HL-60 (cell line): ENCODE data around the gene PHACTR3.

Source experiments
- CTCF ChIP-seq: IDR thresholded peaks from one replicate; pipeline ENCODE4 v1.5.1; 2011; ENCODE audit warnings: low read length, control low read depth, inconsistent platforms; ENCODE audit not compliant: insufficient read depth
- POLR2AphosphoS5 ChIP-seq: IDR thresholded peaks from 2 replicates; pipeline ENCODE4 v1.6.1; 2012; ENCODE audit warnings: low read depth
- SPI1 ChIP-seq: IDR thresholded peaks from 2 replicates; pipeline ENCODE4 v1.6.1; 2012; ENCODE audit warnings: low read depth, mild to moderate bottlenecking, borderline replicate concordance
- TF ChIP-seq, protein P1 (sequence below): IDR thresholded peaks from 2 replicates; pipeline ENCODE4 v1.6.1; 2012; ENCODE audit warnings: low read depth; ENCODE audit not compliant: insufficient replicate concordance

DNA sequence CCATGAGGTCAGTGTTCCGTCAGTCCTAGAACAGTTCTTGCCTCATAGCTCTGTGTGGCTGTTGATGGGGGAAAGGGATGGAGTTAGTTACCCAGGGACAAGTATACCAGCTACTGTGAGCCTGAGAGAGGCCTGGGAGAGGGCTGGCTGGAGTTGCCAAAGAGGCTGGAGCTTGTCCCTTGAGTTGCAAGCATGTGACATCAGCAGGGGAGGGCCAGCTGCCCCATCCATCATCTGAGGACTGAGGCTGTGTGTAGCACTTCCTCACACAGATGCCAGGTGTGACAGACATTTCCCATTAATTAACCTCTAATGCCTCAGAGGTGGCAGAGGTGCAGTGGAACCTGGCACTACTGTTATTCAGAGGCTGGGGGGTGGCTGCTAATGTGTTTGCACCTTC lies 131.6 kb downstream of the PHACTR3 start:
- TF ChIP-seq POLR2AphosphoS5: no peak
- no peak for TF ChIP-seq CTCF
- TF ChIP-seq, protein P1, sequence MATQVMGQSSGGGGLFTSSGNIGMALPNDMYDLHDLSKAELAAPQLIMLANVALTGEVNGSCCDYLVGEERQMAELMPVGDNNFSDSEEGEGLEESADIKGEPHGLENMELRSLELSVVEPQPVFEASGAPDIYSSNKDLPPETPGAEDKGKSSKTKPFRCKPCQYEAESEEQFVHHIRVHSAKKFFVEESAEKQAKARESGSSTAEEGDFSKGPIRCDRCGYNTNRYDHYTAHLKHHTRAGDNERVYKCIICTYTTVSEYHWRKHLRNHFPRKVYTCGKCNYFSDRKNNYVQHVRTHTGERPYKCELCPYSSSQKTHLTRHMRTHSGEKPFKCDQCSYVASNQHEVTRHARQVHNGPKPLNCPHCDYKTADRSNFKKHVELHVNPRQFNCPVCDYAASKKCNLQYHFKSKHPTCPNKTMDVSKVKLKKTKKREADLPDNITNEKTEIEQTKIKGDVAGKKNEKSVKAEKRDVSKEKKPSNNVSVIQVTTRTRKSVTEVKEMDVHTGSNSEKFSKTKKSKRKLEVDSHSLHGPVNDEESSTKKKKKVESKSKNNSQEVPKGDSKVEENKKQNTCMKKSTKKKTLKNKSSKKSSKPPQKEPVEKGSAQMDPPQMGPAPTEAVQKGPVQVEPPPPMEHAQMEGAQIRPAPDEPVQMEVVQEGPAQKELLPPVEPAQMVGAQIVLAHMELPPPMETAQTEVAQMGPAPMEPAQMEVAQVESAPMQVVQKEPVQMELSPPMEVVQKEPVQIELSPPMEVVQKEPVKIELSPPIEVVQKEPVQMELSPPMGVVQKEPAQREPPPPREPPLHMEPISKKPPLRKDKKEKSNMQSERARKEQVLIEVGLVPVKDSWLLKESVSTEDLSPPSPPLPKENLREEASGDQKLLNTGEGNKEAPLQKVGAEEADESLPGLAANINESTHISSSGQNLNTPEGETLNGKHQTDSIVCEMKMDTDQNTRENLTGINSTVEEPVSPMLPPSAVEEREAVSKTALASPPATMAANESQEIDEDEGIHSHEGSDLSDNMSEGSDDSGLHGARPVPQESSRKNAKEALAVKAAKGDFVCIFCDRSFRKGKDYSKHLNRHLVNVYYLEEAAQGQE: no peak
- TF ChIP-seq SPI1: no peak
